Ramos (cell line): ENCODE measurements around the gene ZNF214.
"Not testable (repeated sequence)": the region's sequence is repeated elsewhere in the genome, so short reads cannot be mapped to it uniquely, and the experiment has no call there.

Experiments
- in situ Hi-C: fragments of 300-500 bp; cut with MboI; formaldehyde crosslinking; loops from one replicate; pipeline ENCODE4 v1.14.3; 2022; ENCODE audit warnings: low sequenced_read_pairs; ENCODE audit not compliant: unreplicated experiment

ZNF214 gene

DNA sequence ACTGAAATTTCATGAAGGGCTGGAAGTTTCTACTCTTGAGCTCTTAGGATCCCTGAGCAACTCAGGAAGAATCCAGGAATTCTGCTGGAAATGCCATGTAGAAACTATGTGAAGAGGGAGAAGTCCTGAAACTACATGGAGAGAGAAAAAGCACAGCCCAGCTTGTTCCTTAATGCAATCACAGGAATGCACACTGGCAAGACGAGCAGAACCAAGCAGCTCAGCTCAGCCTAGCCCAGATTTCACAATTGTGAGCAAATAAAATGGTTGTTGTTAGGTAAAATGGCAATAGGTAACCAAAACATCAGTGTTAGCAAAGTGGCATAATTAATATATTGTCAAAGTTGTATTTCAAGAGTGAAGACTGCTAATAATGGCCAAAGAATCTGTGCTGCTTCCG lies 28.1 kb downstream of the ZNF214 start:
- in situ Hi-C loops = no loop called here

DNA sequence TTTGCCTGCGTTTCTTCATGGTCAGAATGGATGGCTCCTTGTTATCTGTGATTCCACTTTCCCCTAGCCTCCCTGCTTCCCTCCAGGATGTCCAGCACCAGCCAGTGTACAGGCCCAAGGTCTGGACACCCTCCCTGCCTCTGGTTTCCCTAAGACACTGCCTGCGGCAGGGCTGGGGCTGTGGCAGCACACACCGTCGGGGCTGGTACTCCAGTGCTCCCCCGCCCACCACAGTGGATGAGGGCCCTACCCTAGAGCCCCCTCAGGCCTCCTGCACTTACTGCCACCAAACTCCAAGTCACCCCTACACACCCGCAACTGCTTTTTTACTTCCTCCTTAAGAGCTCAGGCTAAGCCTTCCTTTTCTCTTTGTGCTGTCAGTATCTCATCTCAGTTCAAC lies 28.9 kb downstream of the ZNF214 start:
- in situ Hi-C loops = no loop called here

GRCh38 chr11:6988506-6988905 lies 31.6 kb downstream of the ZNF214 start:
- in situ Hi-C loops = no loop called here

GRCh38 chr11:6986487-6986886 lies 33.7 kb downstream of the ZNF214 start:
- in situ Hi-C loops = no loop called here

DNA sequence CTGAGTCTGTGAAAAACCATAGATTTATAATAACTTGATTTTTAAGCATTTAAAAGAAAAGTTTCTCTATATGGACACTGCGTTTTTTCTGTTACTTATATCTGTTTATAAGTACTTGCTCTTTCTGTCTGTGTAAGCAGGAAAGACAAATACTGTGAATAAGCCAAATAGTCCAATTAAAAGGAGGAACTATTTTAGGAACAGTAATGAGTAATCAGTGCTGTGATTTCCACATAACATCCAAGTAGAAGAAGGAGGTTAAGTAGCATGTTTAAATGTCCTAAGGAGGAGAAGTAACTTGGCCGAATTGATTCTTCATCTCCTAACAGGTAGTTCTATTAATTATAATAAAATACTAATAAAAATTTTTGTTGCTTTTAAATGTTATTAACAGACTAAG lies 40.8 kb downstream of the ZNF214 start:
- in situ Hi-C loops = no loop called here

DNA sequence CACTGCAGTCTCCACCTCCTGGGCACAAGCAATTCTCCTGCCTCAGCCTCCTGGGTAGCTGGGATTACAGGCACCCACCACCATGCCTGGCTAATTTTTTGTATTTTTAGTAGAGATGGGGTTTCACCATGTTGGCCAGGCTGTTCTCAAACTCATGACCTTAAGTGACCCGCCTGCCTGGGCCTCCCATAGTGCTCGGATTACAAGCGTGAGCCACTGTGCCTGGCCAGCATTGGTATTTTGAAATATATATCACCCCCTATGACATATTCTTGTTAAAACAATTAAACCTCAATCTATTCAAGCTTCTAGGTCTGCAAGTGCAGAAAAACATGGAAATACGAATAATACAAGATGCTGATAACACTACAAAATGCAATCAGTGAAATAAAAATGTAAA lies 50.3 kb downstream of the ZNF214 start:
- in situ Hi-C loops = not testable (repeated sequence)

GRCh38 chr11:6968816-6969215 lies 51.3 kb downstream of the ZNF214 start:
- in situ Hi-C loops = no loop called here

GRCh38 chr11:6962673-6963072 lies 57.5 kb downstream of the ZNF214 start:
- in situ Hi-C loops = no loop called here

GRCh38 chr11:6962141-6962540 lies 58.0 kb downstream of the ZNF214 start:
- in situ Hi-C loops = no loop called here

- in situ Hi-C loops = not testable (repeated sequence)
These were observed 65.9 kb downstream of the ZNF214 start for GRCh38 chr11:6954248-6954647.
